Body of pancreas (tissue), 4 donors: ENCODE measurements around the gene RAD51B.

Source experiments
- POLR2A ChIP-seq, 3 donors: fragments of 450-650 bp; IDR thresholded peaks; one replicate each; pipeline ENCODE4 v1.6.1; 2016; ENCODE audit warnings: antibody characterized with exemption in 3 of 3, mild to moderate bottlenecking in 2 of 3
- TF ChIP-seq, protein P1 (sequence below), 7 experiments: fragments of 450-650 bp in 4 of 7; fragments of 200-600 bp in 3 of 7; sonication (generic) in 3 of 7; IDR thresholded peaks; one replicate each; pipeline ENCODE4 v1.5.1; 2016 to 2019; ENCODE audit warnings: antibody characterized with exemption in 7 of 7

DNA sequence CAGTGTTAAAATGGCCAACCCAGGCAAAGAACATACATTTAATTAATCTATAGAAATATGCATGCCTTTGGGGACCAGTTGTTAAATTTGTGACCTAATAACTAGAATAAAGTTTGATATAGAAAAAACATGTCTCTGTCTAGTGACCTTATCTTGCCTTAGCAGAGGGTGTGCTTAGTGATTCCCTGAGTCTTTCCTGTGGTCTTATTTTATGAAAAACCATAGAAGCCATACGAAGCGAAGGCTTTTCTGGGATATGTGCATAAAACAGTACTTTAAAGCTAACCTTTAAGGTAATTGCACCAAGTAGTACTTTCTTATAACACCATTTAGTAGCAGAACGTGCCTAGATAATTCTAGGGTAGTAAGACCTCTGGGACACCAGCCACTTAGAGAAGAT is 593.9 kb downstream of the RAD51B start:
- no peak for TF ChIP-seq POLR2A (IDR thresholded peaks at IDR 0.05)
- TF ChIP-seq, protein P1, sequence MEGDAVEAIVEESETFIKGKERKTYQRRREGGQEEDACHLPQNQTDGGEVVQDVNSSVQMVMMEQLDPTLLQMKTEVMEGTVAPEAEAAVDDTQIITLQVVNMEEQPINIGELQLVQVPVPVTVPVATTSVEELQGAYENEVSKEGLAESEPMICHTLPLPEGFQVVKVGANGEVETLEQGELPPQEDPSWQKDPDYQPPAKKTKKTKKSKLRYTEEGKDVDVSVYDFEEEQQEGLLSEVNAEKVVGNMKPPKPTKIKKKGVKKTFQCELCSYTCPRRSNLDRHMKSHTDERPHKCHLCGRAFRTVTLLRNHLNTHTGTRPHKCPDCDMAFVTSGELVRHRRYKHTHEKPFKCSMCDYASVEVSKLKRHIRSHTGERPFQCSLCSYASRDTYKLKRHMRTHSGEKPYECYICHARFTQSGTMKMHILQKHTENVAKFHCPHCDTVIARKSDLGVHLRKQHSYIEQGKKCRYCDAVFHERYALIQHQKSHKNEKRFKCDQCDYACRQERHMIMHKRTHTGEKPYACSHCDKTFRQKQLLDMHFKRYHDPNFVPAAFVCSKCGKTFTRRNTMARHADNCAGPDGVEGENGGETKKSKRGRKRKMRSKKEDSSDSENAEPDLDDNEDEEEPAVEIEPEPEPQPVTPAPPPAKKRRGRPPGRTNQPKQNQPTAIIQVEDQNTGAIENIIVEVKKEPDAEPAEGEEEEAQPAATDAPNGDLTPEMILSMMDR (IDR thresholded peaks at IDR 0.05): no peak
